ENCODE measurements around the gene ZFP69B. TPM values are rescaled to one million over a fixed set of nuclear protein-coding genes. Genes with fewer than 3 reads are reported as not detected.

Gene ZFP69B
- total RNA-seq, 1 donor from 2014 or later, result 4.0 TPM

GRCh38 chr1:40407453-40407852 is 42.8 kb upstream of the ZFP69B start:
- H3K4me3 Mint-ChIP-seq (ENCODE audit: unreplicated experiment), result no peak overlapping the region
- no peaks in the 10 kb centered on the region for H3K36me3 Mint-ChIP-seq (ENCODE audit: low read depth, unreplicated experiment)
- no peaks in the 10 kb centered on the region for H3K9me3 Mint-ChIP-seq (ENCODE audit: unreplicated experiment)
- no peak overlapping the region for H3K27ac Mint-ChIP-seq (ENCODE audit: unreplicated experiment)
- DNase-seq (ENCODE audit: low spot score), result no peak
- no peaks in the 10 kb centered on the region for H3K27me3 Mint-ChIP-seq (ENCODE audit: unreplicated experiment)
- no peaks in the 10 kb centered on the region for H3K4me1 Mint-ChIP-seq (ENCODE audit: unreplicated experiment)
- no peak for TF ChIP-seq CTCF (IDR thresholded peaks at IDR 0.05; ENCODE audit: unreplicated experiment)

GRCh38 chr1:40409467-40409866 is 40.8 kb upstream of the ZFP69B start:
- DNase-seq (ENCODE audit: low spot score), result no peak

GRCh38 chr1:40411294-40411693 is 39.0 kb upstream of the ZFP69B start:
- no peak for DNase-seq (ENCODE audit: low spot score)
- no peaks in the 10 kb centered on the region for H3K27me3 Mint-ChIP-seq (ENCODE audit: unreplicated experiment)
- H3K4me1 Mint-ChIP-seq (ENCODE audit: unreplicated experiment), result no peaks in the 10 kb centered on the region
- no peak for TF ChIP-seq CTCF (IDR thresholded peaks at IDR 0.05; ENCODE audit: unreplicated experiment)
- no peak overlapping the region for H3K4me3 Mint-ChIP-seq (ENCODE audit: unreplicated experiment)
- no peak overlapping the region for H3K27ac Mint-ChIP-seq (ENCODE audit: unreplicated experiment)
- H3K36me3 Mint-ChIP-seq (ENCODE audit: low read depth, unreplicated experiment), result peaks cover 3% of the 10 kb centered on the region
- no peaks in the 10 kb centered on the region for H3K9me3 Mint-ChIP-seq (ENCODE audit: unreplicated experiment)

More at GRCh38 chr1:40409467-40409866, 40.8 kb upstream of the ZFP69B start:
- no peak overlapping the region for H3K27ac Mint-ChIP-seq (ENCODE audit: unreplicated experiment)
- H3K9me3 Mint-ChIP-seq (ENCODE audit: unreplicated experiment), result no peaks in the 10 kb centered on the region
- no peaks in the 10 kb centered on the region for H3K4me1 Mint-ChIP-seq (ENCODE audit: unreplicated experiment)
- no peak for TF ChIP-seq CTCF (IDR thresholded peaks at IDR 0.05; ENCODE audit: unreplicated experiment)
- H3K27me3 Mint-ChIP-seq (ENCODE audit: unreplicated experiment), result no peaks in the 10 kb centered on the region
- H3K36me3 Mint-ChIP-seq (ENCODE audit: low read depth, unreplicated experiment), result no peaks in the 10 kb centered on the region
- no peak overlapping the region for H3K4me3 Mint-ChIP-seq (ENCODE audit: unreplicated experiment)

GRCh38 chr1:40411843-40412242 is 38.4 kb upstream of the ZFP69B start:
- no peak overlapping the region for H3K27ac Mint-ChIP-seq (ENCODE audit: unreplicated experiment)
- no peak for DNase-seq (ENCODE audit: low spot score)

More at GRCh38 chr1:40411843-40412242, 38.4 kb upstream of the ZFP69B start:
- Mint-ChIP-seq H3K9me3 (ENCODE audit: unreplicated experiment) (no peaks in the 10 kb centered on the region), H3K27me3 (ENCODE audit: unreplicated experiment) (no peaks in the 10 kb centered on the region), H3K4me3 (ENCODE audit: unreplicated experiment) (no peak overlapping the region), H3K36me3 (ENCODE audit: low read depth, unreplicated experiment) (peaks cover 3% of the 10 kb centered on the region), H3K4me1 (ENCODE audit: unreplicated experiment) (no peaks in the 10 kb centered on the region)
- TF ChIP-seq CTCF (IDR thresholded peaks at IDR 0.05; ENCODE audit: unreplicated experiment), result no peak
